GM19239 (cell line): ENCODE data around the gene FLAD1.

Source experiments
- DNase-seq: peaks from one replicate; pipeline ENCODE4 v3.0.0; 2011; ENCODE audit warnings: low spot score; ENCODE audit not compliant: insufficient read length
- FAIRE-seq: peaks from 2 replicates; lab custom pipeline; 2011; peaks lifted over from hg19 to GRCh38; lab: Jason Lieb, UNC

FLAD1 gene

DNA sequence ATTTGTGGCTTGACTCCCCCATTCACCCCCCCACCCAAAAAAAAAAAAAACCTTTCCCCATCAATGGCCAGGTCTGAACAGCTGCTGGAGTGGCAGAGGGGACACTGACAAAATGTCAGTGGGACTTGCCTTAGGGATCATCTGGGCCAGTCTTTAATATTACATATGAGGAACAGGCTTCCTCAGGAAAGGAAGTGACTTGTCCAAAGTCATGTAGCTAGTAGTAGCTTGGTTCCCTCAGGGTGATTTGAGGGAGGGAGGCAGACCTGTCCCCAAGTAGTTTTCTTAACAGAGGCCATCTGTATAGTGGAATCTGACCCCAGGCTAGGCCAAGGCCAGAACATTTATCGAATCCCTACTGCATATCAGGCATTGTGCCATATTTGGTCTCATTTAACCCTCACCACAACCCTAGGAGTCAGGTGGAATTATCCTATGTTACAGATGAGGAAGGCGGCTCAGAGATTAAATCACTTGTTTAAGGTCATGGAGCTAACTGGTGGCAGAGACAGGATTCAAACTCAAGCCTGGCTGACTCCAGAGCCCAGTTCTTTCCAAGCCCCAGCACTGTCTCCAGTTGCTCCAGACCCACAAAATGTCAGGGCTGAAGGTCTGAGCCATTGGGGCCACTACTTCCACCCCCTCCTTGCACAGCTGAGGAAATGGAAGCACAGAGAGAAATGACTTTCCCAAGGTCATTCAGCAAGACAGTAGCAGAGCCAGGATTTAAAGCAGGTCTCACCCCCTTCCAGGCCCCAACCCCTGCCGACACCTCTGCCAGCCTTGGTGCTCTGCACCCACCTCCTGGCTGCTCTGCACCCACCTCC, 29.8 kb downstream of the FLAD1 start:
- FAIRE-seq (no peak), DNase-seq (no peak)

DNA sequence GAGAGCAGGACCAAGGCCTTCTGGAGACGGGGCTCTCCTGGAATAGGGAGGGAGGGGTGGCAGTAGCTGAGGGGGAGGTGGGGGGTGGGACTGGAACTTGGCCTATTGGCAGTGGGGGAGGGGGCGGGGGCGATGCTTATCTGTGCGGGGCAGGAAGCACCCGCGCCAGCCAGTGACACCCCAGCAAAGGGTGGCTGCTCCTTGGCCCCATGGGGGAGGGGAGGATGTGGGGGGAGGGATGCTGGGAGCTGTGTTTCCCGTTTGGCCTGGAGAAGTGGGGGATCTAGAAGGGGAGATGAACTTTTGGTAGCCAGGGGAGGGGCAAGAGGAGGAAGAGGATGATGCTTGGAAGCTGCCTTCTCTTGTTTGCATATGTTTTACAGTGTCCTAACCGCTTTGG, 30.5 kb downstream of the FLAD1 start:
- DNase-seq (no peak), FAIRE-seq (no peak)

DNA sequence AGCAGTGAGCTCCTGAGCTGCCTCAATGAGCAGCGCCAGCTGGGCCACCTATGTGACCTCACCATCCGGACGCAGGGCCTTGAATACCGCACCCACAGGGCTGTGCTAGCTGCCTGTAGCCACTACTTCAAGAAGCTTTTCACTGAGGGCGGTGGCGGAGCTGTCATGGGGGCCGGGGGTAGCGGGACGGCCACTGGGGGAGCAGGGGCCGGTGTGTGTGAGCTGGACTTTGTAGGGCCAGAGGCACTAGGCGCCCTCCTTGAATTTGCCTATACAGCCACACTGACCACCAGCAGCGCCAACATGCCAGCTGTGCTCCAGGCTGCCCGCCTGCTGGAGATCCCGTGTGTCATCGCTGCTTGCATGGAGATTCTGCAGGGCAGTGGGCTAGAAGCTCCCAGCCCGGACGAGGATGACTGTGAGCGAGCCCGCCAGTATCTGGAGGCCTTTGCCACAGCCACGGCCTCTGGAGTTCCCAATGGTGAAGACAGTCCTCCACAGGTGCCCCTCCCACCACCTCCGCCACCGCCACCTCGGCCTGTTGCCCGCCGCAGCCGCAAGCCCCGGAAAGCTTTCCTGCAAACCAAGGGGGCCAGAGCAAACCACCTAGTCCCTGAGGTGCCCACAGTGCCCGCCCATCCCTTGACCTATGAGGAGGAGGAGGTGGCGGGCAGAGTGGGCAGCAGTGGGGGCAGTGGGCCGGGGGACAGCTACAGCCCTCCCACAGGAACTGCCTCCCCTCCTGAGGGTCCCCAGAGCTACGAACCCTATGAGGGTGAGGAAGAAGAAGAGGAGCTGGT, 31.8 kb downstream of the FLAD1 start:
- DNase-seq (no peak), FAIRE-seq (no peak)

DNA sequence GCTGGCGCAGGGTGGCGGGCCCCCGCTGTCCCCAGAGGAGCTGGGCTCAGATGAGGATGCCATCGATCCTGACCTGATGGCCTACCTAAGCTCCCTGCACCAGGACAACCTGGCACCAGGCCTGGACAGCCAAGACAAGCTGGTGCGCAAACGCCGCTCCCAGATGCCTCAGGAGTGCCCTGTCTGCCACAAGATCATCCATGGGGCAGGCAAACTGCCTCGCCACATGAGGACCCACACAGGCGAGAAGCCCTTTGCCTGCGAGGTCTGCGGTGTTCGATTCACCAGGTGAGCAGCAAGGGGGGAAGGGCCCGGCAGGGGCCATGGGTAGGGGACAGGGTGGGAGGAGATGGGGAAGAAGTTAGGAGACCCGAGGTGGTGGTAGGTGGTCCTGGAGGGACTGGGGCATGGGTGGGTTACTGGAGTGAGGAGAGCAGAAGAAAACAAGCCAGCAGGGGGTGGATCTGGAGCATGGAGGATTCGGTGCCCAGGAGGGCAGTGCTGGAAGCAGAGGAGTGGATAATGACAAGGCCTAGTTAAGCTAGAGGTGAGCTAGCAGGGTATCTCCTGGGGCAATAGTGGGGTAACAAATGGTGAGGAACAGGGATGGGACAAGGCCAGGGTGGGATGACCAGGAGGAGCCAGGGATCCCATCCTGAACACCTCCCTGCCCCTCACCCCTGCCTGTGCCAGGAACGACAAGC, 32.5 kb downstream of the FLAD1 start:
- DNase-seq (no peak), FAIRE-seq (no peak)

DNA sequence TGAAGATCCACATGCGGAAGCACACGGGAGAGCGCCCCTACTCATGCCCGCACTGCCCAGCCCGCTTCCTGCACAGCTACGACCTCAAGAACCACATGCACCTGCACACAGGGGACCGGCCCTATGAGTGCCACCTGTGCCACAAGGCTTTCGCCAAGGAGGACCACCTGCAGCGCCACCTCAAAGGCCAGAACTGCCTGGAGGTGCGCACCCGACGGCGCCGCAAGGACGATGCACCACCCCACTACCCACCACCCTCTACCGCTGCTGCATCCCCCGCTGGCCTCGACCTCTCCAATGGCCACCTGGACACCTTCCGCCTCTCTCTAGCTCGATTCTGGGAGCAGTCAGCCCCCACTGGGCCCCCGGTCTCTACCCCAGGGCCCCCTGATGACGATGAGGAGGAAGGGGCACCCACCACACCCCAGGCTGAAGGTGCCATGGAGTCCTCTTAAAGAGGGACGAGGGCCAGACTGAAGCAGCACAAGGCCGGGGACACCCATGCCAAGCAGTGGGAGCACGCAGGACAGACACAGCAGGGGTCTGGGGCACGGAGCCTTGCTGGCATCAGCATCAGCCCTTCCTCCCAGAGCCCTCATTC, 33.2 kb downstream of the FLAD1 start:
- FAIRE-seq, result no peak
- DNase-seq, result no peak

DNA sequence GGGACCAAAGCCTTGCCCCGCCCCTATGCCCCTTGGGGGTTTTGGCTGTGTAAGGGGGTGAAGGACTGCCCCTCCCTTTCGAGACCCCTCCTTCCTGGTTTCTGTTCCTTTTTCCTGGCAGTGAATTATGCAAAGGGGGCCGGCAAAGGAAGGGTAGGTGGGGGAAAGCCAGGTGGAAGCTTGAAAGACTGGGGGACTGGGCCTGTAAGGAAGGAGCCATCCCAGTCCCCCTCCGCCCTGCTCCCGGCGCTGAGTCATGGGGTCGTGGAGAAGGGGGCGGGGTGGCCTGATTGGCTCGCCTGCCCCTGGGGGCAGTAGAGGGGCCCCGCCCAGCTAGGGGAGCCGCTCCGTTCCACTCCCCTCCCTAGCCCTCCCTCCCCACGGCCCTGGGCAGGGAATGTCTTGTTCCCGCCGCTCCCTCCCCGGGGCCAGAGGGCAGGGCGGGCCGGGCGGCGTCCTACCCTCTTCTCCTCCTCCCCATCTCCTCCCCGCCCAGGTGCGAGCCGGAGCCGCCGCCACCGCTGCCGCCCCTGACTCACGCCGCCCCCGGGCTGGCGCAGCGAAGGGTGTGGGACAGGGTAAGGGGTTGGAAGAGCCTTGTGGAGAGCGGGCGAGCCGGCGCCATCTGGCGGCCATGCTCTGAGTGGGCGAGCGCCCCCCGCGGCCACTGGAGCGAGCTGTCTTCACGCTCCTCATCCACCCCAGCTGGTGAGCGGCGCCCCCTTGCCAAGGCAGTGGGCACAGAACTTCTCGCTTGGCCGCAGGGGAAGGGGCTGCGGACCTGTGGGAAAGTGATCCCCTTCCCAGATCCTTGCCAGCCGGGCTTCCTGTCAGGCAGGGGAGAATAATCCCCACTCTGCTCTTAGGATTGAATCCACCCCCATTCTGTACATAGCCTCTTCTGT, 34.1 kb downstream of the FLAD1 start:
- FAIRE-seq (peak; percentile 85), DNase-seq (peak; percentile 88)

DNA sequence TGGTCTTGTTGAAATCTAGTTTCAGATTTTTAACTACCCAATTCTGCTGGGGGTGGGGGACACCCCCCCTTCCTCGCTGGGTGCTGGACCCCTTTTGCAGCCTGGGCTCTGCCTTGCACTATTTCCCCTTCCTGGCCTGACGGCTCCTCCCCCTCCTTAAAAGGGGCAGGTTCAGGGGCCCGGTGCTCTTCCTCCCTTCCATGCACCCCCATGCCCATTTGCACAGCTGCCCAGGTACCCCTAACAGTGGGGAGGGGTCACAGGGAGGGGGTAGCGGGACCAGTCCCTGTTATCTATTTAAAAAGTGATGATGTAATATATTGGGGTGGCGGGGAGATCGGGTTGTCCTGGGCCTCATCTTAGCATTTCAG, 34.8 kb downstream of the FLAD1 start:
- DNase-seq, result no peak
- no peak for FAIRE-seq

DNA sequence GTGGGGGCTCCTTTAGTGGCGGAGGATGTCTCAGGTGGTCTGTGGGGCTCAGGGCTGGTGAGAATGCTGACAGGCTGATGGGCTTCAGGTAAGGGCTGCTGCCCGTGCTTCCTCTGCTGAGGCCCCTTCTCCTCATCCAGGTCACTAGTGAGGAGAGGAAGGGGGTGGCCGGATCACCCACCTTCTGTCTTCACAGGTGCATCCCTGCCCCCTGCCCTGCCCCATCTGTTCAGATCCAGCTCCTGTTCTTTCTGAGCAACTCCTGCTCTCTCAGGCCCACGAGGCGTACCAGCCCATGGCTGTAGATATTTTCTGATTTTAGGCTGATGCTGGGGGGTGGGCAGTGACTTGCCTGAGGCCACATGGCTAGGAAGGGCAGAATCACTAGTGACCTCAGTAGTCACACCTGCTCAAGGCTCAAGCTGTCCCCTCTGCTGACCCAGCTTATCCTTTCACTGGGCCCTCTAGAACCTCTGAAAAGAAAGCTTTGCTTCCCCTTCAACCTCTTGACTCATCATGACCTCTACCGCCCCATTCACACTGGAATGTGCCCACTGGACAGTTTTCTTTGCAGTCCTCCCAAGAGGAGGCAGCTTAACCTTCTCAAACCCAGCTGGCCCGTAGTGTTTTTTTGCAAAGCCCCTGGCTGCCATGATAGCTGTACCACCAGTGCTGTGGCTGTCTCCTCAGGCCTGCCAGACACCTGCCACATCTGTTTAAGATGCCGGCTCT, 35.6 kb downstream of the FLAD1 start:
- no peak for FAIRE-seq

DNA sequence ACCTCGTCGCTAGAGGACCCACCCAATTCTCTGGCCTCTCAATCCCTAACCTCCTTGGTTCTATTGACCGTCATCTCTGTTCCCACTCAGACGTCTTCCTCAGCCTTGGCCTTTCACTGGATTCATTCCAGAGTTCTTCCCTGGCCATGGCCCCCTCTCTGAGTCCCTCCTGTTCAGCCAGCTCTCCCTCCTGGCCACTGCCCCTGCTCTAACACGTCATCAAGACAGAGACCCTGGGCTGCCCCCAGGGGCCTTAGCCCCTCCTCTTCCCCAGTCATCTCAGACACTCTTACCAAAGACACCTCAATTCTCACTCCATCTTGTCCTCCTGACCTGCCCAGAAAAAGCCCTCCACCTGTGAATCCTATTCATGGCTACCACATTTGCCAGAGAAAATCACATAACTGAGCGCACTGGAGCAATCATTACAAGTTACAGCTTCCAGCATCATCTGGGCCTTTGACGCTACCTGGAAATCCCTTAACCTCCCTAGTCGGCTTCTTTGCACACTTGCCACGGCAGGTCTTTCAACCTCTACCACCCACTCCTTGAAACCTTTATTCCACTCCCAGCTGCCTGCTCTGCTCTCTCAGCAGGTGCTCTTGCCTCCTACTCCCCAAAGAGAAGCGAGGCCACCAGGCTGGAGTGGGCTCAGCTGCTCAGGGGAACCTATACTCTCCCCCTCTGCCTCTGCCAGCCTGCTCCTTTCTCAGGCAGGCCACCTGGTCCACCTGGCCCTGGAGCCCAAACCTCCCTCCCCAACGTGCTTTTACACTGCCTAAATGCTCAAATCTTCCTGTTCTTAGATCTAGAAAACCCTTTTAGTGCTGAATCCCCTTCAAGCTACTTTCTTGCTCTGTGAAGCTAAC, 36.5 kb downstream of the FLAD1 start:
- FAIRE-seq (no peak), DNase-seq (no peak)

More for the DNA sequence above, 35.6 kb downstream of the FLAD1 start:
- no peak for DNase-seq

DNA sequence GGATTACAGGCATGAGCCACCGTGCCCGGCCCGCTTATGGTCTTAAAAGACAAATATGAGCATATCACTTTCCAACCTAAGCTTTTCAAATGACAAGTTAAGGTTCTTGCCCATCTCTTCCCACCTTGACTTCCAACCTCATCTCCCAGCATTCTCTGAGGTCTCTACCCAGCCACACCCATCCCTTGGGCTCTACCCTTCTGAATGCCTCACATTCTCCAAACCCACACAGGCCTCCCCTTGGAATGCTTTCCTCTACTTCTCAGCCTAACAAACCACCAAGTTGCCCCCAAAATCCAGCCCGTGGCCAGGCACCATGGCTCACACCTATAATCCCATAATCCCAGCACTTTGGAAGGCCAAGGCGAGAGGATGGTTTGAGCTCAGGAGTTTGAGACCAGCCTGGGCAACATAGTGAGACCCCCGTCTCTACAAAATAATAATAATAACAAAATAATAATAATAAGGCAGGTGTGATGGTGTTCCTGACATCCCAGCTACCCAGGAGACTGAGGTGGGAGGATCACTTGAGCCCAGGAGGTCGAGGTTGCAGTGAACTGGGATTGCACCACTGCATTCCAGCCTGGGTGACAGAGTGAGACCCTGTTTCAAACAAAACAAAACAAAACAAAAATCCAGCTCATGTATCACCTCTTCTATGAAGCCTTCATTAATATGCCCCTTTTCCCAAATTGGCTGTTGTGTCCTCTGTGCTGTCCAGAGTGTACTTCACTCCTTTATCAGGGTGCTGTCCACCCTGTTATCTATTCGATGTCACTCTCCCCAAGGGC, 39.2 kb downstream of the FLAD1 start:
- DNase-seq (no peak), FAIRE-seq (no peak)

DNA sequence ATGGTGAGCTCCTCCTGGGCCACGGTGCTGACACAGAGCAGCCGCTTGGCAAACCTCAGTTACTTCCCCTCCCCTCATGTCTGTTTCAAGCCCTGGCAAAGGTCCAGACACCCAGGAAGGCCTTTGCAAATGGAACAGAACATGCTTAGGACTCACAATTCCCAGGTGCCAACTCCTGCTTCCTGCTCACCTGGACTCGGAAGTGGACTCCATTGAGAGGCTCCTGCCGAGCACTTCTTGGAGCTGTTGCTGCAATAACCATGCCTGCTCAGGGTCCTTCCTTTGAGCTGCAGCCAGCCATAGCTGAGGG, 39.7 kb downstream of the FLAD1 start:
- DNase-seq (no peak), FAIRE-seq (no peak)

DNA sequence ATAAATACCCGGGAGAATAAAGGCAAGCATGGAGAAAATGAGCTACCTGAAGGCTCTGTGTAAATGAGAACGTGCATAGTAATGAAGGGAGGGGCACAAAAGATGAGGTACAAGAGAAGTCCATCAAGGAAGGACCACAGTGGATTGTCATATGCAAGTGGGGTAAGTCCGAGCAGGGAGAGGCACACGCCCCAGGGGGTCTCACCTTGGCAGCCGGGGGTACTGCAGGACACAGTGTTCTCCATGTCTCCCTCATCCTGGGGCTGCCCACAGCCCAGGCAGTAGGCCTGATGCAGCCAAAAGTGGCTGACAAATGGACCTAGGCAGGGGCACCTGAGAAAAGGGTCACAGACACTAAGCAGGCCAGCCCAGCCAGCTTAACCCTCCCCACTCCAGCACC, 40.5 kb downstream of the FLAD1 start:
- no peak for FAIRE-seq

DNA sequence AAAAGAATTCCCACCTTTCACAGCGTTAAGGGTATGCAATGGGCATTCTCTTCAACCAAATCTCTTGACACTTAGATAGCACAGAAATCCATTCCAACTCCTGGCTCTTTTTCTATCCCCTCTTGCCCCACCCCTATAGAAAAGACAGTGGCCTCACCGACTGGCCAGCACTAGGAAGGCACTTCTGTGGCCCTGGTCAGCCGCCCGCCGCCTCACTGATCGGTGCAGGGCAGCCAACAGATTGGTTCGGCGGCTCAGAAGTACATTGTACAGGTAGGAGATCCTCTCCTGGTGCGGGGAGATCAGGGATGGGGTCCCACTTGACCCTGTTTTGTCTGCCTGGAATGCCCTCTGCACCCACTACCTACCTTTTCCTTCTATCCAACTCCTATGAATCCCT, 41.2 kb downstream of the FLAD1 start:
- DNase-seq, result no peak
- FAIRE-seq, result no peak

More for the DNA sequence above, 40.5 kb downstream of the FLAD1 start:
- no peak for DNase-seq

DNA sequence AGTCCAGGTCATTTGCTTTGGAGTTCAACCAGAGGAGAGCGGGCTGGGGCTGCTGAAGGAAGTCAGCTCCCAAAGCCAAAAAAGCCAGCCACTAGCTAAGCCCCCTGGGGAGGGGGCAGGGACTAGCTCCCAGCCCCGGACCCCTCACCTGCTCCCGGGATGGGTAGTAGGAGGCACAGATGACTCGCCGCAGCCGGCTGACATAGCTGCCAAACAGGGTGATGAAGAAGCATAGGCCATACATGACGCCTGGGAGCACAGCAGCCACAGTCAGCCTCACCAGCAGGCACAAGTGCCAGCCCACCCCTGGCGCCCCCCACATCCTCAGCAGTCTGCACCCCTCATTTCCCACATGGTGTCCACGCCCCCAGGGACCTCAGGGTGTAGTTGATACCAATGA, 43.0 kb downstream of the FLAD1 start:
- FAIRE-seq, result no peak
- DNase-seq, result no peak

DNA sequence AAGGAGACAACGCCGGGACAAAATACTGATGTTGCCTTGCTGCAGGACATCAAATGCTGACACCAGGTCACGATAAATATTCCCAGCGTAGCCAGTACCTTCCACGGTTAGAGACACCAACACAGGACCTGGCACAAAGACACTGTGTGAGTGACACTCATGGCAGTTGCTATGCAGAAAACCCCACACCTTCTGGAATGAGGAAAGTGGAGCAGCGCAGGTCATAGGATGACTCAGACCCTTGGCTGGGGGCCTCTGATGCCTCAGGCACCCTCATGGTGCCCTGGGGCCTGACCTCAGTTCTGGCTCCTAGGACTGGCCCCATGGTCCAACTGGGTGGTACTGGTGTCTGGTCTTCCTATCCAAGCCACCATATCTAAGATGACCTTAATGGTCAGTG, 43.4 kb downstream of the FLAD1 start:
- DNase-seq (no peak), FAIRE-seq (no peak)

DNA sequence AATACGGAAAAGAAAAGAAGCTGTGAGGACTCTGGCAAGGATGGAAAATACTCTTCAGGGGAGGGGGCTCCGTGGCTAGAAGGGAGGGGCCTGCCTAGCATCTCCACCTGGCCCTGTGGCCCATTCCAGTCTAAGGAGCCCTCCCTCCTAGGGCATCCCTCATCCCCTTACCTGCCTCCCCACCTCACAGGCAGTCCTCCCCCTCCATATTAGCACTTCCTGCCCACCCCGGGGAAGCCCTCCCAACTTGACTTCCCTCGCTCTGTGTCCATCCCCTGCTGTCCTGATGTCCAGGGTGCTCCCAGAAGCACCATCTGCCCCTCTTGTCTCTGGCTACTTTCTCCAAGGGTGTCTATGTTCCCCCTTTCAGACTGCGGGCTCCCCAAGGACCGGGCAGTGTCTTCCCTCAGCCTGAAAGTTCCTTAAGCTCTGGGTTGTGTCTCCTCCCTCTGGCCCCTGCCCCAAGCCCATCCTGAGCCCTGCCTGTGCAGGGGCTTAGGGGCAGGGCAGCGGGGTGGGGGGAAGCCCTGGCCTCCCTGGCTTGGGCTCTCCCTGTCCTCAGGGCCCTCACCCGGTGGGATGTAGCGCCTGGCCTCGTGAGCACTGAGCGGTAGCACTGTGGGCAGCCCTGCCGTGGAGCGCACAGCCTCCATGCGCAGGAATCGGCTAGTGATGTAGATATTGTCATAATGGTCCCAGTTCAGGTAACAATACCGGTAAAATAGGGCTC, 46.5 kb downstream of the FLAD1 start:
- DNase-seq (no peak), FAIRE-seq (no peak)
